WTC11 (cell line): ENCODE results near the gene GOLGA2. TPM values are rescaled to one million over a fixed set of nuclear protein-coding genes. Genes with fewer than 3 reads are reported as not detected.

Source experiments
- ATAC-seq: fragments of 200-7000 bp; cut with Tn5 transposase; 2 replicates; pipeline ENCODE4 v1.10.0; 2021; ENCODE audit warnings: mild to moderate bottlenecking, moderate library complexity
- CTCF ChIA-PET: fragments of 300-600 bp; sonication (Branson Sonifier 250); formaldehyde crosslinking; loops from one replicate; lab custom pipeline; 2021; ENCODE audit warnings: antibody characterized with exemption; lab: Charles Lee
- POLR2A ChIA-PET: fragments of 350-600 bp; sonication (Branson Sonifier 250); formaldehyde crosslinking; loops from one replicate; lab custom pipeline; 2021; ENCODE audit warnings: antibody characterized with exemption; lab: Charles Lee
- DNase-seq: peaks from one replicate; pipeline ENCODE4 v3.0.0; 2021; ENCODE audit warnings: low spot score
- H3K27ac Mint-ChIP-seq: 2 replicates; pipeline ENCODE4 v1.8.0; 2021; ENCODE audit warnings: mixed read lengths
- H3K27me3 Mint-ChIP-seq: 2 replicates; pipeline ENCODE4 v1.8.0; 2021; ENCODE audit warnings: low read depth, mild to moderate bottlenecking, moderate library complexity, mixed read lengths
- H3K36me3 Mint-ChIP-seq: 2 replicates; pipeline ENCODE4 v1.8.0; 2021; ENCODE audit warnings: mixed read lengths
- H3K4me1 Mint-ChIP-seq: 2 replicates; pipeline ENCODE4 v1.8.0; 2022; ENCODE audit warnings: mixed read lengths
- H3K4me3 Mint-ChIP-seq: 2 replicates; pipeline ENCODE4 v1.8.0; 2021; ENCODE audit warnings: mild to moderate bottlenecking, moderate library complexity, mixed read lengths
- H3K9me3 Mint-ChIP-seq: 2 replicates; pipeline ENCODE4 v1.8.0; 2021; ENCODE audit warnings: mixed read lengths
- AFF4 ChIP-seq: sonication (generic); formaldehyde crosslinking; IDR thresholded peaks from 2 replicates; pipeline ENCODE4 v1.8.1; 2023; ENCODE audit warnings: mild to moderate bottlenecking, missing genetic modification reagents, borderline replicate concordance
- ATF3 ChIP-seq: sonication (generic); formaldehyde crosslinking; conservative IDR thresholded peaks from 2 replicates; pipeline ENCODE4 v1.8.1; 2022; ENCODE audit warnings: mild to moderate bottlenecking, missing genetic modification reagents
- CBFB ChIP-seq: sonication (generic); formaldehyde crosslinking; IDR thresholded peaks from 2 replicates; pipeline ENCODE4 v1.8.1; 2022; ENCODE audit warnings: mild to moderate bottlenecking, low read depth, missing genetic modification reagents
- KAT7 ChIP-seq: sonication (generic); formaldehyde crosslinking; IDR thresholded peaks from 2 replicates; pipeline ENCODE4 v1.8.1; 2023; ENCODE audit warnings: missing genetic modification reagents, mild to moderate bottlenecking, borderline replicate concordance
- MXD4 ChIP-seq: fragments of 250-450 bp; sonication (Bioruptor Pico); IDR thresholded peaks from 2 replicates; pipeline ENCODE4 v1.8.0; 2021; ENCODE audit warnings: mild to moderate bottlenecking, moderate library complexity, borderline replicate concordance
- NFATC4 ChIP-seq: fragments of 250-450 bp; sonication (Bioruptor Pico); IDR thresholded peaks from 2 replicates; pipeline ENCODE4 v1.9.0; 2021; ENCODE audit warnings: mild to moderate bottlenecking
- NFYB ChIP-seq: sonication (generic); formaldehyde crosslinking; conservative IDR thresholded peaks from 2 replicates; pipeline ENCODE4 v1.8.0; 2022; ENCODE audit warnings: low read depth, missing genetic modification reagents
- NR3C1 ChIP-seq: sonication (generic); formaldehyde crosslinking; conservative IDR thresholded peaks from 2 replicates; pipeline ENCODE4 v1.8.1; 2023; ENCODE audit warnings: low read depth, mild to moderate bottlenecking, missing genetic modification reagents
- PRRX2 ChIP-seq: fragments of 250-450 bp; sonication (Bioruptor Pico); IDR thresholded peaks from 2 replicates; pipeline ENCODE4 v1.8.0; 2021; ENCODE audit warnings: mild to moderate bottlenecking
- RELA ChIP-seq: sonication (generic); formaldehyde crosslinking; IDR thresholded peaks from 2 replicates; pipeline ENCODE4 v1.8.1; 2022; ENCODE audit warnings: missing genetic modification reagents, mild to moderate bottlenecking, borderline replicate concordance
- TP53 ChIP-seq: sonication (generic); formaldehyde crosslinking; IDR thresholded peaks from 2 replicates; pipeline ENCODE4 v1.8.1; 2023; ENCODE audit warnings: mild to moderate bottlenecking, missing genetic modification reagents
- USF2 ChIP-seq: sonication (generic); formaldehyde crosslinking; IDR thresholded peaks from 2 replicates; pipeline ENCODE4 v1.8.1; 2023; ENCODE audit warnings: mild to moderate bottlenecking, missing genetic modification reagents, moderate library complexity
- ZNF121 ChIP-seq: sonication (generic); formaldehyde crosslinking; IDR thresholded peaks from 2 replicates; pipeline ENCODE4 v1.8.0; 2023; ENCODE audit warnings: missing genetic modification reagents
- ZNF671 ChIP-seq: fragments of 250-450 bp; sonication (Bioruptor Pico); IDR thresholded peaks from 2 replicates; pipeline ENCODE4 v1.8.0; 2021; ENCODE audit warnings: mild to moderate bottlenecking
- total RNA-seq: library from RNA; stranded (reverse); gene quantifications from 3 replicates; pipeline ENCODE4 v1.2.3, GENCODE V29; 2021
- TF ChIP-seq, protein P1 (sequence below): sonication (generic); formaldehyde crosslinking; IDR thresholded peaks from 2 replicates; pipeline ENCODE4 v1.8.1; 2022; ENCODE audit warnings: missing genetic modification reagents, borderline replicate concordance
- TF ChIP-seq, protein P2 (sequence below): fragments of 250-450 bp; sonication (Bioruptor Pico); IDR thresholded peaks from 2 replicates; pipeline ENCODE4 v1.9.0; 2021; ENCODE audit warnings: mild to moderate bottlenecking
- TF ChIP-seq, protein P3 (sequence below): fragments of 250-450 bp; sonication (Bioruptor Pico); IDR thresholded peaks from 2 replicates; pipeline ENCODE4 v1.9.0; 2021; ENCODE audit warnings: mild to moderate bottlenecking, borderline replicate concordance

The GOLGA2 gene
- total RNA-seq, 1 experiment from 2014 or later: 66.3 TPM

DNA sequence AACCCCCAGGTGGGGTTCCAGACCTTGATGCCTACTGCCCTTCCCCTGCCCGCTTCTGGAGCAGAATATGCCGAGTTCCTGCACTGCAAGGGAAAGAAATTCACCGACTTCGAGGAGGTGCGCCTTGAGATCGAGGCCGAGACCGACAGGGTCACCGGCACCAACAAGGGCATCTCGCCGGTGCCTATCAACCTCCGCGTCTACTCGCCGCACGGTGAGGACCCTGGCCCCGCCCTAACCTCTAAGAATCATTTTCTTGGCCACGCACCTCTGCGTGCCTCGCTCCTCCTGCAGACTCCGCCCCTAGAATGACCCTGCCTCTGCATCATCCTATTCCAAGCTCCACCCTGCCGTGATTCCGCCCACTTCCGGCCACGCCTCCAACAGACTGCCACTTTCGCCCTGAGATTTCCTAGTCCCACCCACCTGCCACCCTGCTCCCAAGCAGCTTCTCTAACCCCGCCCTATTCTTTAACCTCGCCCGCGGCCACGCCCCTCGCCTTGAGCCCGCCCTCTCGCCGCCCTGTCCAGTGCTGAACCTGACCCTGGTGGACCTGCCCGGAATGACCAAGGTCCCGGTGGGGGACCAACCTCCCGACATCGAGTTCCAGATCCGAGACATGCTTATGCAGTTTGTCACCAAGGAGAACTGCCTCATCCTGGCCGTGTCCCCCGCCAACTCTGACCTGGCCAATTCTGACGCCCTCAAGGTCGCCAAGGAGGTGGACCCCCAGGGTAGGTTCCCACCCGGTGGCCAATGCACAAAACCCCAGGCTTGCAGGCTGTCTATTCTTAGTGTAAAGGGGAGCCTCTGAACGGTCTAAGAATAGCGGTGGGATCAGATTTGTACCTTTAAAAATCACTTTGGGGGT lies 57.1 kb downstream of the GOLGA2 start (continued):
- TF ChIP-seq AFF4 (CRISPR knock-in tag): no peak
- no peak for TF ChIP-seq RELA
- TF ChIP-seq, protein P1, sequence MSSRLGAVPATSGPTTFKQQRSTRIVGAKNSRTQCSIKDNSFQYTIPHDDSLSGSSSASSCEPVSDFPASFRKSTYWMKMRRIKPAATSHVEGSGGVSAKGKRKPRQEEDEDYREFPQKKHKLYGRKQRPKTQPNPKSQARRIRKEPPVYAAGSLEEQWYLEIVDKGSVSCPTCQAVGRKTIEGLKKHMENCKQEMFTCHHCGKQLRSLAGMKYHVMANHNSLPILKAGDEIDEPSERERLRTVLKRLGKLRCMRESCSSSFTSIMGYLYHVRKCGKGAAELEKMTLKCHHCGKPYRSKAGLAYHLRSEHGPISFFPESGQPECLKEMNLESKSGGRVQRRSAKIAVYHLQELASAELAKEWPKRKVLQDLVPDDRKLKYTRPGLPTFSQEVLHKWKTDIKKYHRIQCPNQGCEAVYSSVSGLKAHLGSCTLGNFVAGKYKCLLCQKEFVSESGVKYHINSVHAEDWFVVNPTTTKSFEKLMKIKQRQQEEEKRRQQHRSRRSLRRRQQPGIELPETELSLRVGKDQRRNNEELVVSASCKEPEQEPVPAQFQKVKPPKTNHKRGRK: no peak
- no peak for TF ChIP-seq ZNF121 (CRISPR knock-in tag)
- TF ChIP-seq, protein P2, sequence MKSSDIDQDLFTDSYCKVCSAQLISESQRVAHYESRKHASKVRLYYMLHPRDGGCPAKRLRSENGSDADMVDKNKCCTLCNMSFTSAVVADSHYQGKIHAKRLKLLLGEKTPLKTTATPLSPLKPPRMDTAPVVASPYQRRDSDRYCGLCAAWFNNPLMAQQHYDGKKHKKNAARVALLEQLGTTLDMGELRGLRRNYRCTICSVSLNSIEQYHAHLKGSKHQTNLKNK (CRISPR knock-in tag): no peak

DNA sequence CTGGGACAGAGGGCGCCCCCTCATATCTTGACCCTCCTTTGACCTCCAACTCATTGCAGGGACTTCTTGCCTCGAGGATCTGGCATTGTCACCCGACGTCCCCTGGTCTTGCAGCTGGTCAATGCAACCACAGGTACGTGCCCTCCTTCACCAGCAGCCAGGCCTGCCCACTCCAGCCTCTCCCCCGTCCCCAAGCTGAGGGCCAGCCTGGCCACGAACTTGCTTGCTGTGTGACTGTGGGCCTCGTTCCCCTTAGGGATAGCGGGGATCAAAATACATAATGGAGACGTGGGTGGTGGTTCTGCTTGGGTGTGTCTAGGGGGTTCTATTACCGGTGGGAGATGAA lies 57.7 kb downstream of the GOLGA2 start:
- H3K36me3 Mint-ChIP-seq: peaks cover 20% of the 10 kb centered on the region
- H3K4me1 Mint-ChIP-seq: peaks cover 12% of the 10 kb centered on the region
- ChIA-PET CTCF (interaction anchor here (0.6 to 2.7 kb wide), 21 partner anchors 11 to 220 kb away, joined by 3 to 23 read pairs (median 5); partner anchors contain the start of genes BBLN, CIZ1, DNM1 and GOLGA2), POLR2A (interaction anchor here (0.7 to 1.2 kb wide), 4 partner anchors 13 to 301 kb away, joined by 3 to 5 read pairs (median 4); partner anchors contain the start of gene ST6GALNAC4)
- H3K9me3 Mint-ChIP-seq: no peaks in the 10 kb centered on the region
- peak overlapping the region; percentile 75 for H3K4me3 Mint-ChIP-seq
- H3K27me3 Mint-ChIP-seq: peaks cover 5% of the 10 kb centered on the region
- TF ChIP-seq NFYB (CRISPR knock-in tag) (no peak), NR3C1 (CRISPR knock-in tag) (no peak), ATF3 (CRISPR knock-in tag) (no peak), MXD4 (CRISPR knock-in tag) (no peak), USF2 (CRISPR knock-in tag) (no peak), CBFB (no peak), KAT7 (CRISPR knock-in tag) (no peak), PRRX2 (CRISPR knock-in tag) (no peak), ZNF671 (CRISPR knock-in tag) (no peak), NFATC4 (no peak), TP53 (no peak)
- TF ChIP-seq, protein P3, sequence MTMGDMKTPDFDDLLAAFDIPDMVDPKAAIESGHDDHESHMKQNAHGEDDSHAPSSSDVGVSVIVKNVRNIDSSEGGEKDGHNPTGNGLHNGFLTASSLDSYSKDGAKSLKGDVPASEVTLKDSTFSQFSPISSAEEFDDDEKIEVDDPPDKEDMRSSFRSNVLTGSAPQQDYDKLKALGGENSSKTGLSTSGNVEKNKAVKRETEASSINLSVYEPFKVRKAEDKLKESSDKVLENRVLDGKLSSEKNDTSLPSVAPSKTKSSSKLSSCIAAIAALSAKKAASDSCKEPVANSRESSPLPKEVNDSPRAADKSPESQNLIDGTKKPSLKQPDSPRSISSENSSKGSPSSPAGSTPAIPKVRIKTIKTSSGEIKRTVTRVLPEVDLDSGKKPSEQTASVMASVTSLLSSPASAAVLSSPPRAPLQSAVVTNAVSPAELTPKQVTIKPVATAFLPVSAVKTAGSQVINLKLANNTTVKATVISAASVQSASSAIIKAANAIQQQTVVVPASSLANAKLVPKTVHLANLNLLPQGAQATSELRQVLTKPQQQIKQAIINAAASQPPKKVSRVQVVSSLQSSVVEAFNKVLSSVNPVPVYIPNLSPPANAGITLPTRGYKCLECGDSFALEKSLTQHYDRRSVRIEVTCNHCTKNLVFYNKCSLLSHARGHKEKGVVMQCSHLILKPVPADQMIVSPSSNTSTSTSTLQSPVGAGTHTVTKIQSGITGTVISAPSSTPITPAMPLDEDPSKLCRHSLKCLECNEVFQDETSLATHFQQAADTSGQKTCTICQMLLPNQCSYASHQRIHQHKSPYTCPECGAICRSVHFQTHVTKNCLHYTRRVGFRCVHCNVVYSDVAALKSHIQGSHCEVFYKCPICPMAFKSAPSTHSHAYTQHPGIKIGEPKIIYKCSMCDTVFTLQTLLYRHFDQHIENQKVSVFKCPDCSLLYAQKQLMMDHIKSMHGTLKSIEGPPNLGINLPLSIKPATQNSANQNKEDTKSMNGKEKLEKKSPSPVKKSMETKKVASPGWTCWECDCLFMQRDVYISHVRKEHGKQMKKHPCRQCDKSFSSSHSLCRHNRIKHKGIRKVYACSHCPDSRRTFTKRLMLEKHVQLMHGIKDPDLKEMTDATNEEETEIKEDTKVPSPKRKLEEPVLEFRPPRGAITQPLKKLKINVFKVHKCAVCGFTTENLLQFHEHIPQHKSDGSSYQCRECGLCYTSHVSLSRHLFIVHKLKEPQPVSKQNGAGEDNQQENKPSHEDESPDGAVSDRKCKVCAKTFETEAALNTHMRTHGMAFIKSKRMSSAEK (CRISPR knock-in tag): no peak
- ATAC-seq (no peak), DNase-seq (no peak)
- peak overlapping the region; percentile 97 for H3K27ac Mint-ChIP-seq
